H1 (cell line): ENCODE results near the gene MYBPC3. TPM values are rescaled to one million over a fixed set of nuclear protein-coding genes. Genes with fewer than 3 reads are reported as not detected.

Experiments
- CTCF ChIA-PET: fragments of 300-600 bp; sonication (Branson Sonifier 250); formaldehyde crosslinking; loops from one replicate; lab custom pipeline; 2021; ENCODE audit not compliant: partially characterized antibody; lab: Charles Lee
- POLR2A ChIA-PET: fragments of 300-600 bp; sonication (Branson Sonifier 250); formaldehyde crosslinking; loops from one replicate; lab custom pipeline; 2021; ENCODE audit warnings: inconsistent platforms; ENCODE audit not compliant: partially characterized antibody; lab: Charles Lee
- DNase-seq, 2 experiments: peaks; one replicate each; pipeline versions ENCODE4 v3.0.0 to v3.0.0-alpha.2; 2010 to 2022; ENCODE audit warnings: low spot score in 2 of 2, low read depth in 1 of 2, mixed read lengths in 1 of 2
- FAIRE-seq: peaks from 2 replicates; lab custom pipeline; 2011; peaks lifted over from hg19 to GRCh38; lab: Jason Lieb, UNC
- H2AFZ ChIP-seq: 2 replicates; pipeline ENCODE4 v1.8.1; 2012; ENCODE audit warnings: low read length, inconsistent platforms
- H2AK5ac ChIP-seq: 2 replicates; pipeline ENCODE4 v1.6.1; 2013; ENCODE audit warnings: low read depth, low read length
- H2BK120ac ChIP-seq: replicated peaks from 2 replicates; pipeline ENCODE3; 2013; ENCODE audit warnings: low read depth, low read length, inconsistent platforms
- H2BK12ac ChIP-seq: 2 replicates; pipeline ENCODE4 v1.6.1; 2013; ENCODE audit warnings: low read depth, low read length
- H2BK15ac ChIP-seq: 2 replicates; pipeline ENCODE4 v1.6.1; 2013; ENCODE audit warnings: low read length
- H2BK20ac ChIP-seq: 2 replicates; pipeline ENCODE4 v1.6.1; 2013; ENCODE audit warnings: low read length
- H2BK5ac ChIP-seq: 2 replicates; pipeline ENCODE4 v1.6.1; 2013; ENCODE audit warnings: low read depth, low read length
- H3K14ac ChIP-seq: 2 replicates; pipeline ENCODE4 v1.6.1; 2013; ENCODE audit warnings: inconsistent platforms; ENCODE audit not compliant: insufficient read length
- H3K18ac ChIP-seq: 2 replicates; pipeline ENCODE4 v1.6.1; 2013; ENCODE audit warnings: low read length; ENCODE audit errors: extremely low read depth
- H3K23ac ChIP-seq: 2 replicates; pipeline ENCODE4 v1.6.1; 2013; ENCODE audit warnings: inconsistent platforms; ENCODE audit not compliant: insufficient read length
- H3K23me2 ChIP-seq: 2 replicates; pipeline ENCODE4 v1.6.1; 2013; ENCODE audit warnings: low read depth, low read length
- H3K27ac ChIP-seq: 2 replicates; pipeline ENCODE4 v1.6.1; 2011; ENCODE audit warnings: low read depth, low read length, inconsistent platforms
- H3K27me3 ChIP-seq, 4 experiments: replicated peaks in 1 of 4; 1 replicate in 1 of 4; 2 replicates in 3 of 4; pipeline versions ENCODE4 v1.6.1 to v1.8.1; 2011 to 2013; ENCODE audit warnings: low read length in 3 of 4, mild to moderate bottlenecking in 3 of 4, inconsistent platforms in 2 of 4, mixed read lengths in 2 of 4, moderate library complexity in 1 of 4; ENCODE audit not compliant: control insufficient read depth in 3 of 4, insufficient read depth in 3 of 4; ENCODE audit errors: extremely low read depth in 1 of 4
- H3K36me3 ChIP-seq, 4 experiments: 2 replicates each; pipeline versions ENCODE4 v1.6.1 to v1.8.1; 2011 to 2013; ENCODE audit warnings: mild to moderate bottlenecking in 4 of 4, low read length in 3 of 4, moderate library complexity in 2 of 4, control low read depth in 1 of 4, inconsistent platforms in 1 of 4; ENCODE audit not compliant: insufficient read depth in 4 of 4, control insufficient read depth in 2 of 4
- H3K4ac ChIP-seq: replicated peaks from 2 replicates; pipeline ENCODE3; 2013; ENCODE audit warnings: low read length, low read depth, mixed read lengths, inconsistent platforms; ENCODE audit not compliant: insufficient read length
- H3K4me1 ChIP-seq, 4 experiments: replicated peaks in 1 of 4; 1 replicate in 1 of 4; 2 replicates in 3 of 4; pipeline versions ENCODE4 v1.6.1 to v1.8.1; 2011 to 2013; ENCODE audit warnings: low read length in 3 of 4, inconsistent platforms in 2 of 4, mixed read lengths in 1 of 4; ENCODE audit not compliant: insufficient read depth in 4 of 4, control insufficient read depth in 3 of 4
- H3K4me2 ChIP-seq, 2 experiments: 2 replicates each; pipeline versions ENCODE4 v1.6.1 to v1.8.1; 2011 to 2013; ENCODE audit warnings: low read depth in 2 of 2, low read length in 2 of 2, control low read depth in 1 of 2, inconsistent platforms in 1 of 2, mild to moderate bottlenecking in 1 of 2; ENCODE audit not compliant: insufficient read depth in 1 of 2
- H3K4me3 ChIP-seq, 4 experiments: fragments of 200-600, 300-600 bp in 1 of 4; sonication (generic), shearing (Covaris generic), sonication (Bioruptor Twin) in 1 of 4; 2 replicates each; pipeline versions ENCODE4 v1.5.1 to v1.8.1; 2011 to 2016; ENCODE audit warnings: low read length in 4 of 4, low read depth in 3 of 4, control low read depth in 2 of 4, inconsistent platforms in 2 of 4, mild to moderate bottlenecking in 2 of 4, mixed read lengths in 1 of 4, moderate library complexity in 1 of 4; ENCODE audit not compliant: insufficient read depth in 2 of 4; ENCODE audit errors: extremely low read depth in 1 of 4
- H3K56ac ChIP-seq: replicated peaks from 2 replicates; pipeline ENCODE3; 2013; ENCODE audit warnings: low read depth, mild to moderate bottlenecking, mixed read lengths, low read length, inconsistent platforms; ENCODE audit not compliant: insufficient read length
- H3K79me1 ChIP-seq: 2 replicates; pipeline ENCODE4 v1.6.1; 2013; ENCODE audit warnings: low read depth, low read length, control low read depth
- H3K79me2 ChIP-seq, 2 experiments: 2 replicates each; pipeline versions ENCODE4 v1.6.1 to v1.8.1; 2012 to 2013; ENCODE audit warnings: low read length in 2 of 2, mild to moderate bottlenecking in 2 of 2, inconsistent platforms in 1 of 2; ENCODE audit not compliant: insufficient read depth in 2 of 2, control insufficient read depth in 1 of 2
- H3K9ac ChIP-seq, 4 experiments: replicated peaks in 1 of 4; 1 replicate in 1 of 4; 2 replicates in 3 of 4; pipeline versions ENCODE4 v1.6.1 to v1.8.1; 2011 to 2013; ENCODE audit warnings: low read depth in 3 of 4, low read length in 3 of 4, control low read depth in 2 of 4, mild to moderate bottlenecking in 2 of 4, moderate library complexity in 2 of 4, inconsistent platforms in 1 of 4; ENCODE audit errors: extremely low read depth in 1 of 4
- H3K9me3 ChIP-seq, 2 experiments: 2 replicates each; pipeline versions ENCODE4 v1.6.1 to v1.8.1; 2012 to 2013; ENCODE audit warnings: mild to moderate bottlenecking in 2 of 2, moderate library complexity in 2 of 2, control low read depth in 1 of 2, inconsistent platforms in 1 of 2, low read depth in 1 of 2, low read length in 1 of 2, mixed read lengths in 1 of 2; ENCODE audit not compliant: insufficient read depth in 2 of 2
- H4K20me1 ChIP-seq, 2 experiments: replicated peaks in 1 of 2; 2 replicates each; pipeline versions ENCODE3 to v1.8.1; 2011 to 2013; ENCODE audit warnings: inconsistent platforms in 2 of 2, low read length in 2 of 2, mild to moderate bottlenecking in 1 of 2; ENCODE audit not compliant: insufficient read depth in 2 of 2, control insufficient read depth in 1 of 2
- H4K5ac ChIP-seq: 2 replicates; pipeline ENCODE4 v1.6.1; 2013; ENCODE audit warnings: low read length, low read depth, mixed read lengths, inconsistent platforms; ENCODE audit not compliant: insufficient read length
- H4K8ac ChIP-seq: 2 replicates; pipeline ENCODE4 v1.8.0; 2013; ENCODE audit warnings: mild to moderate bottlenecking, moderate library complexity, low read length, inconsistent platforms; ENCODE audit not compliant: insufficient read depth; ENCODE audit errors: extremely low read depth
- H4K91ac ChIP-seq: replicated peaks from 2 replicates; pipeline ENCODE3; 2013; ENCODE audit warnings: low read length, mixed read lengths, inconsistent platforms; ENCODE audit not compliant: insufficient read length
- ASH2L ChIP-seq: fragments of 200-600, 300-600 bp; sonication (generic); IDR thresholded peaks from one replicate; pipeline ENCODE4 v1.7.1; 2017; ENCODE audit warnings: low read length
- CBX8 ChIP-seq: fragments of 300-800, 300-1000 bp; sonication (generic); IDR thresholded peaks from 2 replicates; pipeline ENCODE4 v1.7.1; 2016; ENCODE audit warnings: low read depth, low read length, borderline replicate concordance
- JUN ChIP-seq: IDR thresholded peaks from 2 replicates; pipeline ENCODE4 v1.6.1; 2011; ENCODE audit warnings: low read depth, mild to moderate bottlenecking, improper control_type of control experiment, low read length
- YY1 ChIP-seq: IDR thresholded peaks from 2 replicates; pipeline ENCODE4 v1.6.1; 2011; ENCODE audit warnings: low read depth, mild to moderate bottlenecking, low read length
- WGBS, 2 experiments: shearing (Covaris generic) in 1 of 2; methylation state at CpG; one replicate each; pipeline versions ENCODE4 v1.1.6 to v1.1.7; 2013 to 2015; ENCODE audit warnings: low lambda C conversion rate in 2 of 2, mixed read lengths in 2 of 2, inconsistent platforms in 1 of 2, low coverage in 1 of 2, missing lambda C conversion rate in 1 of 2; ENCODE audit not compliant: insufficient replicate concordance in 2 of 2, insufficient coverage in 1 of 2, insufficient read length in 1 of 2; ENCODE audit errors: extremely low coverage in 1 of 2, missing lambda C conversion rate in 1 of 2; 5-methylcytosine and 5-hydroxymethylcytosine counted together
- polyA plus RNA-seq, 7 experiments: library from polyadenylated mRNA; depleted of rRNA in 3 of 7; stranded (reverse) in 5 of 7; unstranded in 2 of 7; fragments of >200 nt in 5 of 7; fragments of 200-250 nt in 2 of 7; gene quantifications; 1 replicate in 5 of 7; 2 replicates in 1 of 7; 4 replicates in 1 of 7; pipeline versions ENCODE4 v1.2.1 to v1.2.3, GENCODE V29; 2011 to 2013; ENCODE audit warnings: missing spikeins in 2 of 7, mixed read lengths in 2 of 7
- total RNA-seq: library from RNA; stranded (reverse); fragmentation: NEBNext Ultra II Directional; extraction: Animal tissue kit (Norgen Biotek cat#: 25700); gene quantifications from 2 replicates; pipeline ENCODE4 v1.2.1, GENCODE V29; 2021

MYBPC3 gene
- total and polyA plus RNA-seq, 2 of the 8 experiments (the other 6 are each of a cell fraction or from before 2014, with no cell fraction given): 0.05 TPM; not detected in 1

- FAIRE-seq: no peak
- TF ChIP-seq YY1: no peak
- no peak for TF ChIP-seq ASH2L
- 0 out of 2 replicates have a peak, but pooled peaks have one; percentile 65 for TF ChIP-seq CBX8
- no peak for TF ChIP-seq JUN
These were observed 3.9 kb upstream of the MYBPC3 start for GRCh38 chr11:47356129-47356997.

More at GRCh38 chr11:47356129-47356997, 3.9 kb upstream of the MYBPC3 start:
- Histone ChIP-seq H2BK120ac (no peak overlapping the region), H2BK15ac (peak overlapping the region; percentile 97), H3K18ac (no peak overlapping the region), H4K5ac (no peak overlapping the region), H3K23ac (no peak overlapping the region), H3K36me3 (no peaks in the 10 kb centered on the region; a peak in 1 of 8 replicates), H4K8ac (peak overlapping the region; percentile 12), H2AK5ac (peak overlapping the region; percentile 94), H3K4me1 (peaks cover 0 to 4% (median 0%) of the 10 kb centered on the region in 4 experiments; a peak in 2 of 7 replicates), H3K79me2 (no peaks in the 10 kb centered on the region), H3K14ac (no peak overlapping the region), H3K56ac (no peak overlapping the region), H3K4me3 (no peak overlapping the region), H2AFZ (no peak overlapping the region), H3K9ac (no peak overlapping the region), H3K27me3 (no peaks in the 10 kb centered on the region), H3K9me3 (peaks cover 0 to 5% of the 10 kb centered on the region in 2 experiments; a peak in 1 of 4 replicates), H4K91ac (peak overlapping the region; percentile 90), H4K20me1 (peaks cover 0 to 12% of the 10 kb centered on the region in 2 experiments), H3K4me2 (no peak overlapping the region), H2BK5ac (peak overlapping the region; percentile 41; the same call in 1 of the 2 replicates), H2BK20ac (peak overlapping the region; percentile 51; the same call in 1 of the 2 replicates), H3K23me2 (peaks cover 16% of the 10 kb centered on the region), H3K4ac (peak overlapping the region; percentile 55), H2BK12ac (peak overlapping the region; percentile 73; the same call in 1 of the 2 replicates), H3K27ac (no peak overlapping the region), H3K79me1 (0 out of 2 replicates have a peak, but pooled peaks cover 2% of the 10 kb centered on the region)
- CTCF ChIA-PET: interaction anchor here (0.6 to 2.6 kb wide), 7 partner anchors 16 to 172 kb away, joined by 3 to 30 read pairs (median 3); partner anchors contain the start of gene NR1H3
- DNase-seq: no peak
- WGBS, 2 experiments: 89 to 100% methylated on average over 1 to 9 of the region's 9 CpGs
- POLR2A ChIA-PET: interaction anchor here (0.6 to 1.0 kb wide), 2 partner anchors 12 to 447 kb away, joined by 3 read pairs; no protein-coding TSS in a partner anchor
